ENCODE measurements around the gene SAG. TPM values are rescaled to one million over a fixed set of nuclear protein-coding genes. Genes with fewer than 3 reads are reported as not detected.
A peak's percentile ranks its signal among the peaks of the same experiment; 100 is the strongest.

SAG gene
- total and polyA plus RNA-seq, 5 donors from 2014 or later: 1.7 TPM; not detected in 4

DNA sequence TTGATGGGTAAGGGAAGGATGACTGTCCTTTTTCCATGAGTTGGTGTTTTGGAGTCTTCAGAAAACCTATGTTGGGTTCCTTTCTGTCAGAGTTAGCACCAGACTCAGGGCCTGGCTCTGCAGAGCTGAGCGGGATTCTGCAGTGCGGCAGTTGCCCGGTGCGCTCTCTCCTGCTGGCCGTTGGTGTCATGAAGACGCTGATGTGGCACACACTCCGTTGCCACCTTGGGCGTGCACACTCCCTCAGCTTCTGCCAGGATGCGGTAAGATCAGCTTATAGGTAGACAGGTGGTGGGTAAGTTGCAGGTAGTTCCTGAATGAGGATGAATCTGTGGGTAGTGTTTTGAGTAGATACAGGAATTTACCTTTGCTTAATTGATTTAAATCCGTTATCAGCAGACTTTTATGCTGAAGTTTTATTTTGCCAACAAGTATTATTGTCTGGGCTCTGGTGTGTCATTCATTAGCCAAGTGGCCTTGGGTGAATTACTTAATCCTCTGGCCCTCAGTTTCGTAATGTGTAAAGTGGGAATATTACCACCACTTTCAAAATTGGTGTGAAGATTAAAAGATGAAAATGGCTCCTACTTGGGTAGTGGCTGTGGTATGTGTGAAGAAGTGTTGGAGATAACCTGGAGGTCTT is 73.5 kb downstream of the SAG start:
- Histone ChIP-seq H3K9me3 (ENCODE audit: control insufficient read depth in 2 of 2, low read length in 2 of 2) (no peaks in the 10 kb centered on the region), H3K27me3 (ENCODE audit: control insufficient read depth, insufficient read depth, low read length) (no peaks in the 10 kb centered on the region), H3K36me3 (ENCODE audit: control insufficient read depth, insufficient read depth, low read length) (peaks cover 6% of the 10 kb centered on the region), H3K27ac (ENCODE audit: insufficient read depth, low read length, poor library complexity, severe bottlenecking) (no peak overlapping the region), H3K4me3 (ENCODE audit: low read depth, low read length) (no peak overlapping the region), H3K4me1 (ENCODE audit: control insufficient read depth, insufficient read depth, low read length, poor library complexity, severe bottlenecking) (peaks cover 16% of the 10 kb centered on the region)
- peaks cover 37% of the 10 kb centered on the region for H3K36me3 Mint-ChIP-seq
- H3K27ac Mint-ChIP-seq: peak overlapping the region in 2 of 3 donors; percentile 34 to 59
- H3K27me3 Mint-ChIP-seq: no peaks in the 10 kb centered on the region
- DNase-seq (no peak), ATAC-seq (ENCODE audit: low read depth in 2 of 2) (no peak)
- H3K4me1 Mint-ChIP-seq: peaks cover 33 to 74% (median 53%) of the 10 kb centered on the region in 4 donors
- H3K4me3 Mint-ChIP-seq: no peak overlapping the region
- no peaks in the 10 kb centered on the region for H3K9me3 Mint-ChIP-seq

DNA sequence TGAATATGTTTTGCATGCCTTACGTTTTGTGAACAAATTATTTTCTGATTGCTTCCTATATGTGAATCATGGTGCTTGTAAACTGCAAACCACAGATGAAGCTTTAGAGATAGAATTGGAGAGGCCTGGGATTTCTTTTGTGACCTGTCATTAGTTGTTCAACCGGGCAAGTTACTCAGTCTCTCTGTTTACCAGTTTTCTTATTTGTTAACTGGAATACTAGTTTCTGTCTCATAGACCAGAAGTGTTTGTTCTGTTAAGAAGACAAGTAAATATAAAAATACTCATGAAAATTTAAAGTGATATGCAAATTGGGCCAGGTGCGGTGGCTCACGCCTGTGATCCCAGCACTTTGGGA is 74.0 kb downstream of the SAG start:
- Histone ChIP-seq H3K4me3 (ENCODE audit: low read depth, low read length) (no peak overlapping the region), H3K27ac (ENCODE audit: insufficient read depth, low read length, poor library complexity, severe bottlenecking) (no peak overlapping the region), H3K27me3 (ENCODE audit: control insufficient read depth, insufficient read depth, low read length) (no peaks in the 10 kb centered on the region), H3K9me3 (ENCODE audit: control insufficient read depth in 2 of 2, low read length in 2 of 2) (no peaks in the 10 kb centered on the region), H3K36me3 (ENCODE audit: control insufficient read depth, insufficient read depth, low read length) (peaks cover 6% of the 10 kb centered on the region), H3K4me1 (ENCODE audit: control insufficient read depth, insufficient read depth, low read length, poor library complexity, severe bottlenecking) (peaks cover 20% of the 10 kb centered on the region)
- H3K27ac Mint-ChIP-seq: peak overlapping the region in 2 of 3 donors; percentile 6 to 33
- no peak overlapping the region for H3K4me3 Mint-ChIP-seq
- no peaks in the 10 kb centered on the region for H3K9me3 Mint-ChIP-seq
- ATAC-seq (ENCODE audit: low read depth in 2 of 2) (no peak), DNase-seq (no peak)
- H3K36me3 Mint-ChIP-seq: peaks cover 35% of the 10 kb centered on the region
- H3K4me1 Mint-ChIP-seq: peaks cover 34 to 79% (median 56%) of the 10 kb centered on the region in 4 donors
- no peaks in the 10 kb centered on the region for H3K27me3 Mint-ChIP-seq

DNA sequence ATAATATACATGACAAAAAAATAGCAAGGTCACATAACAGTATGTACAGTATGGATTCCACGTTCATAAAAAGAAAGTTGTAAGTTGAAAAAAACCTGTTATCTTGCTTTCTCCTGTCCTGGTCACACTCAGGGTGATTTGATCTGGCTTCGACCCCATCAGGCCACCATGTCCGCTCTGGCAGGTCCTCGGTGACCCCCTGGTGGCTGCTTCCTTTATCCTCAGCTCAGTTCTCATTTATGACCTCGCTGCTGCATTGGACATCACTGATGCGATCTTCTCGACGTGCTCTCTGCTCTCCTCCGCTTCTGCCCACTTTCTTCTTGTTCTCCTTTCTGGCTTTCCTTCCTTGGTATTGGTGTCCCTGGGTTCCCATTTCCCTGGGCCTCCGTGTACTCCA is 76.4 kb downstream of the SAG start:
- Mint-ChIP-seq H3K27me3 (no peaks in the 10 kb centered on the region), H3K4me1 (peaks cover 25 to 82% (median 53%) of the 10 kb centered on the region in 4 donors), H3K4me3 (no peak overlapping the region), H3K36me3 (peaks cover 28% of the 10 kb centered on the region), H3K27ac (peak overlapping the region; percentile 76 to 94 (median 79)), H3K9me3 (no peaks in the 10 kb centered on the region)
- Histone ChIP-seq H3K36me3 (ENCODE audit: control insufficient read depth, insufficient read depth, low read length) (peaks cover 6% of the 10 kb centered on the region), H3K27me3 (ENCODE audit: control insufficient read depth, insufficient read depth, low read length) (no peaks in the 10 kb centered on the region), H3K4me3 (ENCODE audit: low read depth, low read length) (no peak overlapping the region), H3K4me1 (ENCODE audit: control insufficient read depth, insufficient read depth, low read length, poor library complexity, severe bottlenecking) (peaks cover 20% of the 10 kb centered on the region), H3K9me3 (ENCODE audit: control insufficient read depth in 2 of 2, low read length in 2 of 2) (no peaks in the 10 kb centered on the region), H3K27ac (ENCODE audit: insufficient read depth, low read length, poor library complexity, severe bottlenecking) (no peak overlapping the region)
- no peak for DNase-seq
- no peak for ATAC-seq (ENCODE audit: low read depth in 2 of 2)

DNA sequence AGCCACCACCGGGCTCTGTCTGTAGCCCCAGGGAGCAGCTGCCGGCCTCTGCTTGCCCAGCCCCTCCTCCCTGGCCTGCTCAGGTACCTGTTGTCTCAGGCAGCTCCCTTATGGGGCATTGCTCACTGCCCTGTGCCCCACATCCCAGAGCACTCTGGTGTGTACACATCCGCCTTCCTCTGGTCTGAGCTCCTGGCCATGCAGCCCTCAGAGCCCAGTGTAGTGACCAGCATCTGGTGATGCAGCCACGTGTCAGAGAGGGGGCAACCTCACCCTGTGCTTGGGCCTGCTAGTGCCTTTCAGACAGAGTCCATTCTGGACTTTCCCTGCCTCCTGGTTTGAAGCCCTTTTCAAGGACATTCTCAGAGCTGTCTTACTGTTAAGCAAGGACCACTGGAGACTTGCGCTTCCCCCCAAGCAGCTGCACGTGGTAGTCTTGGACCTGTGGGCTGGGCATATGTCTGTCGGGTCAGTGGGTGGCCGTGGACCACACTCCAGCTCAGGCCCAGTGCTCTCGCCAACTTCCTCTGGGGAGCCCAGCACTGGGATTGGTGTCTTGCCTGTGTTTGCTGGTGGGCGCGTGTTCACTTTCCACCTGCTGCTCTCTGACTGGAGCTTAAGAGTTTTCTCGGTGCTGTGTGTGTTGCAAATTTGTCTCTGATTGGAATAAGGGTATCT is 77.3 kb downstream of the SAG start:
- H3K4me1 Mint-ChIP-seq: peaks cover 25 to 73% (median 47%) of the 10 kb centered on the region in 4 donors
- Histone ChIP-seq H3K36me3 (ENCODE audit: control insufficient read depth, insufficient read depth, low read length) (peaks cover 14% of the 10 kb centered on the region), H3K9me3 (ENCODE audit: control insufficient read depth in 2 of 2, low read length in 2 of 2) (no peaks in the 10 kb centered on the region), H3K27me3 (ENCODE audit: control insufficient read depth, insufficient read depth, low read length) (no peaks in the 10 kb centered on the region), H3K27ac (ENCODE audit: insufficient read depth, low read length, poor library complexity, severe bottlenecking) (peak overlapping the region; percentile 23), H3K4me3 (ENCODE audit: low read depth, low read length) (no peak overlapping the region), H3K4me1 (ENCODE audit: control insufficient read depth, insufficient read depth, low read length, poor library complexity, severe bottlenecking) (peaks cover 20% of the 10 kb centered on the region)
- no peaks in the 10 kb centered on the region for H3K27me3 Mint-ChIP-seq
- no peaks in the 10 kb centered on the region for H3K9me3 Mint-ChIP-seq
- ATAC-seq (ENCODE audit: low read depth in 2 of 2) (no peak), DNase-seq (no peak)
- H3K36me3 Mint-ChIP-seq: peaks cover 29% of the 10 kb centered on the region
- H3K4me3 Mint-ChIP-seq: peak overlapping the region in 3 of 4 donors; percentile 11 to 70 (median 62)
- peak overlapping the region; percentile 79 to 94 (median 89) for H3K27ac Mint-ChIP-seq

DNA sequence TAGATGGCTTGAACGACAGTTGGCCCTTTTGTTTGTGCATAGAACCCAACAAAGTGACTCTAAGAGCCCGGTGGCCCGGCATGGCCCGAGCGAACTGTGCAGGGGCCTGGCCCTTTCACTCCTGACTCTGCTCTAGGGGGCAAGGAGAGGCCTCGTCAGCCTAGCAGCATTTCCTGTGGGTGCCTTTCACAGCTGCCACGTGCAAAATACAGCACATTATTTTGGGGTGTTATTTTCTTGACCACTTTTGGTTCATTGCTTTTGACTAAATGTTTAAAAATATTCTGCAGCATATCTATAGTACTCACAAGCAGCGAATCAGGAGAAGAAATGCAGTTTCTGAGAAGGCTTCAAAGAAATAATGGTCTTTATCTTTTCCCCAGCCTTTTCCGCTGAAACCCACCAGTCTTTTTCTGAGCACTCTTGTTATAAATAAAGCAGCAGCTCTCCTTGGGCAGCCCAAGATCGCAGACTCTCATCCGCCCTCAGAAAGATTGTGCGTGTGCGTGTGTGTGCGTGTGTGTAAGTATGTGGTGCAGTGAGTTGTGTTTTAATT is 78.0 kb downstream of the SAG start:
- peak overlapping the region; percentile 26 for H3K4me3 ChIP-seq (ENCODE audit: low read depth, low read length)
- no peak overlapping the region for H3K27ac ChIP-seq (ENCODE audit: insufficient read depth, low read length, poor library complexity, severe bottlenecking)
- ATAC-seq (ENCODE audit: low read depth in 2 of 2) (peak; percentile 65 to 68), DNase-seq (peak in 2 of 3 donors; percentile 26 to 78)
- no peaks in the 10 kb centered on the region for H3K9me3 ChIP-seq (ENCODE audit: control insufficient read depth in 2 of 2, low read length in 2 of 2)
- Mint-ChIP-seq H3K27ac (peak overlapping the region; percentile 79 to 94 (median 89)), H3K4me3 (peak overlapping the region in 3 of 4 donors; percentile 11 to 70 (median 62)), H3K4me1 (peaks cover 25 to 67% (median 42%) of the 10 kb centered on the region in 4 donors), H3K36me3 (peaks cover 30% of the 10 kb centered on the region), H3K27me3 (no peaks in the 10 kb centered on the region), H3K9me3 (no peaks in the 10 kb centered on the region)
- peaks cover 20% of the 10 kb centered on the region for H3K4me1 ChIP-seq (ENCODE audit: control insufficient read depth, insufficient read depth, low read length, poor library complexity, severe bottlenecking)
- peaks cover 19% of the 10 kb centered on the region for H3K36me3 ChIP-seq (ENCODE audit: control insufficient read depth, insufficient read depth, low read length)
- H3K27me3 ChIP-seq (ENCODE audit: control insufficient read depth, insufficient read depth, low read length): no peaks in the 10 kb centered on the region

DNA sequence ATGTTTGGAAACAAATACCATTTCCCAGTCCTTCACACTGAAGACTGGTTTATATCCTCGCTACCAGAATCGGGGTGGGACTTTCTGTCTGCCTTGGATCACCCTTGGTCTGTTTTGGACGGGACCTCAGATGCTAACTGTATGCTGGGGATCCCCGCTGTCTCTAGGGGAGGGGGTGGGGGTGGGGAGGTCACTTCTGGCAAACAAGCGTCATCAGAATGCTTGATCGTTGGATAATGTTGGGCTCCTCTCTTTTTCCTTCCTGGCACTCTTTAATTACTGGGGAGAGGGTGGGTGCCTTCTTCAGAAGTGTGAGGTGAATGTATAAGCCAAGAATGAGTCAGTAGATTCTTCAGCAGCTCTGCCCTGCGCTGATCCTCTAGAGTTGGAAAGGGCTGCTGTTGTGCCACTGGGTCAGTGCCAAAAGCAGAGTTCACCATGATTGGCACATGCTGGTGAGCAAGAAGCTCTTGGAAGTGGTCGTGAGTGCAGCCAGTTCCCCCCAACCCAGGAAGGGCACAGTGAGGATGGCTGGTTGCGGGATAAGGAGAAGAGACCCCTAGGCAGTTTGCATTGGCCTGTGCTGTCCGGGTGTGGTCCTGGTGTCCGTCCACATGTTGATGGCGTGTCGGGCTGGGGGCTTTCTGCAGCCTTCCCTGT is 78.9 kb downstream of the SAG start:
- Histone ChIP-seq H3K4me3 (ENCODE audit: low read depth, low read length) (peak overlapping the region; percentile 26), H3K27me3 (ENCODE audit: control insufficient read depth, insufficient read depth, low read length) (no peaks in the 10 kb centered on the region), H3K4me1 (ENCODE audit: control insufficient read depth, insufficient read depth, low read length, poor library complexity, severe bottlenecking) (peaks cover 20% of the 10 kb centered on the region), H3K36me3 (ENCODE audit: control insufficient read depth, insufficient read depth, low read length) (peaks cover 28% of the 10 kb centered on the region), H3K9me3 (ENCODE audit: control insufficient read depth in 2 of 2, low read length in 2 of 2) (no peaks in the 10 kb centered on the region), H3K27ac (ENCODE audit: insufficient read depth, low read length, poor library complexity, severe bottlenecking) (peak overlapping the region; percentile 17)
- Mint-ChIP-seq H3K4me1 (peaks cover 16 to 60% (median 33%) of the 10 kb centered on the region in 4 donors), H3K27ac (peak overlapping the region; percentile 79 to 94 (median 79)), H3K36me3 (peaks cover 34% of the 10 kb centered on the region), H3K27me3 (no peaks in the 10 kb centered on the region), H3K9me3 (no peaks in the 10 kb centered on the region), H3K4me3 (peak overlapping the region in 1 of 4 donors; percentile 62)
- ATAC-seq (ENCODE audit: low read depth in 2 of 2) (no peak), DNase-seq (no peak)

DNA sequence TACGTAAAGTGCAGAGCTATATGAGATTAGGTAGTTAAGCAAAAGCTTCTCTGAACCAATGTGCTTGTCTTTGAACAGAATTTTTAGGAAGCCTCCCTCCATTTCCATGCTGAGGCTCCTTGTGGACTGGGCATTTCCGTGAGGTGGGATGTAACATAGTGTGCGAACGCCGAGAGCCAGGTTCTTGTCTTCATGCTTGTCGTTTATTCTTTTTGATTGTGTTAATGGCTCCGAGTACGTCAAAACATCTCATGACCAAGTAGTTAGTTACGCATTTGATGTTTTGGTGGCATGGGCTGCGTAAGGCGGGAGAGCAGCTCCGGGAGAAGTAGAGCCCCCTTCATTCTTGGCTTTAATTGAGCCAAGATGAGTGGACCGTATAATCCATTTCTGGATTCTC is 79.6 kb downstream of the SAG start:
- H3K27ac Mint-ChIP-seq: peak overlapping the region in 2 of 3 donors; percentile 79 to 85
- H3K4me1 Mint-ChIP-seq: peaks cover 16 to 54% (median 30%) of the 10 kb centered on the region in 4 donors
- H3K27me3 ChIP-seq (ENCODE audit: control insufficient read depth, insufficient read depth, low read length): no peaks in the 10 kb centered on the region
- peaks cover 37% of the 10 kb centered on the region for H3K36me3 Mint-ChIP-seq
- no peak for ATAC-seq (ENCODE audit: low read depth in 2 of 2)
- H3K4me3 ChIP-seq (ENCODE audit: low read depth, low read length): no peak overlapping the region
- no peaks in the 10 kb centered on the region for H3K27me3 Mint-ChIP-seq
- no peak overlapping the region for H3K27ac ChIP-seq (ENCODE audit: insufficient read depth, low read length, poor library complexity, severe bottlenecking)
- H3K4me1 ChIP-seq (ENCODE audit: control insufficient read depth, insufficient read depth, low read length, poor library complexity, severe bottlenecking): peaks cover 20% of the 10 kb centered on the region
- H3K4me3 Mint-ChIP-seq: no peak overlapping the region
- H3K9me3 Mint-ChIP-seq: no peaks in the 10 kb centered on the region
- DNase-seq: no peak
- no peaks in the 10 kb centered on the region for H3K9me3 ChIP-seq (ENCODE audit: control insufficient read depth in 2 of 2, low read length in 2 of 2)
- peaks cover 32% of the 10 kb centered on the region for H3K36me3 ChIP-seq (ENCODE audit: control insufficient read depth, insufficient read depth, low read length)
